Suprapubic skin (tissue), 4 donors: Measurements from ENCODE around the gene PLPP7.

ENCODE experiments used
- EP300 ChIP-seq: sonication (generic); formaldehyde crosslinking; IDR thresholded peaks from one replicate; pipeline ENCODE4 v1.6.1; 2017; ENCODE audit warnings: antibody characterized with exemption
- POLR2A ChIP-seq, 2 donors: fragments of 450-650 bp; IDR thresholded peaks; one replicate each; pipeline ENCODE4 v1.6.1; 2017; ENCODE audit warnings: antibody characterized with exemption in 2 of 2, mild to moderate bottlenecking in 2 of 2, moderate library complexity in 2 of 2
- POLR2AphosphoS5 ChIP-seq, 3 donors: sonication (generic); formaldehyde crosslinking; IDR thresholded peaks; one replicate each; pipeline ENCODE4 v1.6.1; 2017; ENCODE audit warnings: antibody characterized with exemption in 3 of 3
- TF ChIP-seq, protein P1 (sequence below), 2 donors: fragments of 200-600 bp in 1 of 2; fragments of 450-650 bp in 1 of 2; sonication (generic) in 1 of 2; IDR thresholded peaks; one replicate each; pipeline ENCODE4 v1.5.1; 2016 to 2019; ENCODE audit warnings: antibody characterized with exemption in 2 of 2, mild to moderate bottlenecking in 1 of 2, moderate library complexity in 1 of 2

DNA sequence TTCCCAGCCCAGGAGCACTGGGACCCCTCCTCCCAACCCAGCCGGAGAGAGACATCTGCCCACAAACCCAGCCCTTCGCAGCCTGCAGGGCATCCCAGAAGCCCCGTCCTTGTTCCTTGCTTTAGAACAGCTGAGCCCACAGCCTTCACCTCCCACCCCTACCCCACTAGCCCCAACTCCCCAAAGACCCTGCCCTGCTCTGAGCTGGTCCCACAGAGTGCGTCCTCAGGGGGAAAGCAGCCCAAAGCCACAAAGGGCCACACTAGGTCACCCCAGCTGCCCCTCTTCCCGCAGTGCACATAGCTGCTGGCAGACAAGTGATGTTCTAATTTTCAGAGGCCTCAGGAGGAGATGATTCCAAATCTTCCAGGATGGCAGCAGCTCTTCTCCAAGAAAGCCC, 8.8 kb downstream of the PLPP7 start:
- TF ChIP-seq, protein P1, sequence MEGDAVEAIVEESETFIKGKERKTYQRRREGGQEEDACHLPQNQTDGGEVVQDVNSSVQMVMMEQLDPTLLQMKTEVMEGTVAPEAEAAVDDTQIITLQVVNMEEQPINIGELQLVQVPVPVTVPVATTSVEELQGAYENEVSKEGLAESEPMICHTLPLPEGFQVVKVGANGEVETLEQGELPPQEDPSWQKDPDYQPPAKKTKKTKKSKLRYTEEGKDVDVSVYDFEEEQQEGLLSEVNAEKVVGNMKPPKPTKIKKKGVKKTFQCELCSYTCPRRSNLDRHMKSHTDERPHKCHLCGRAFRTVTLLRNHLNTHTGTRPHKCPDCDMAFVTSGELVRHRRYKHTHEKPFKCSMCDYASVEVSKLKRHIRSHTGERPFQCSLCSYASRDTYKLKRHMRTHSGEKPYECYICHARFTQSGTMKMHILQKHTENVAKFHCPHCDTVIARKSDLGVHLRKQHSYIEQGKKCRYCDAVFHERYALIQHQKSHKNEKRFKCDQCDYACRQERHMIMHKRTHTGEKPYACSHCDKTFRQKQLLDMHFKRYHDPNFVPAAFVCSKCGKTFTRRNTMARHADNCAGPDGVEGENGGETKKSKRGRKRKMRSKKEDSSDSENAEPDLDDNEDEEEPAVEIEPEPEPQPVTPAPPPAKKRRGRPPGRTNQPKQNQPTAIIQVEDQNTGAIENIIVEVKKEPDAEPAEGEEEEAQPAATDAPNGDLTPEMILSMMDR (IDR thresholded peaks at IDR 0.05): no peak
- TF ChIP-seq POLR2AphosphoS5 (IDR thresholded peaks at IDR 0.05) (no peak), EP300 (no peak), POLR2A (IDR thresholded peaks at IDR 0.05) (no peak)
